HEK293T (cell line): ENCODE results near the gene CHCHD3.

ENCODE experiments used
- ELF4 ChIP-seq: fragments of 450-650 bp; IDR thresholded peaks from 2 replicates; pipeline ENCODE4 v1.6.1; 2017; ENCODE audit warnings: antibody characterized with exemption
- FOXA1 ChIP-seq: fragments of 450-650 bp; IDR thresholded peaks from 2 replicates; pipeline ENCODE4 v1.6.1; 2016; ENCODE audit warnings: mild to moderate bottlenecking
- FOXK2 ChIP-seq: fragments of 450-650 bp; IDR thresholded peaks from 2 replicates; pipeline ENCODE4 v1.6.1; 2016; ENCODE audit warnings: mild to moderate bottlenecking
- FOXM1 ChIP-seq: fragments of 450-650 bp; IDR thresholded peaks from 2 replicates; pipeline ENCODE4 v1.6.1; 2017; ENCODE audit warnings: mild to moderate bottlenecking, borderline replicate concordance
- L3MBTL2 ChIP-seq: fragments of 450-650 bp; conservative IDR thresholded peaks from 2 replicates; pipeline ENCODE4 v1.6.1; 2016; ENCODE audit warnings: mild to moderate bottlenecking
- SP1 ChIP-seq: fragments of 450-650 bp; IDR thresholded peaks from 2 replicates; pipeline ENCODE4 v1.6.1; 2017
- SUZ12 ChIP-seq: fragments of 450-650 bp; IDR thresholded peaks from 2 replicates; pipeline ENCODE4 v1.6.1; 2016; ENCODE audit warnings: mild to moderate bottlenecking
- TARDBP ChIP-seq: fragments of 450-650 bp; IDR thresholded peaks from 2 replicates; pipeline ENCODE4 v1.6.1; 2016
- ZNF384 ChIP-seq: fragments of 450-650 bp; IDR thresholded peaks from 2 replicates; pipeline ENCODE4 v1.6.1; 2016

DNA sequence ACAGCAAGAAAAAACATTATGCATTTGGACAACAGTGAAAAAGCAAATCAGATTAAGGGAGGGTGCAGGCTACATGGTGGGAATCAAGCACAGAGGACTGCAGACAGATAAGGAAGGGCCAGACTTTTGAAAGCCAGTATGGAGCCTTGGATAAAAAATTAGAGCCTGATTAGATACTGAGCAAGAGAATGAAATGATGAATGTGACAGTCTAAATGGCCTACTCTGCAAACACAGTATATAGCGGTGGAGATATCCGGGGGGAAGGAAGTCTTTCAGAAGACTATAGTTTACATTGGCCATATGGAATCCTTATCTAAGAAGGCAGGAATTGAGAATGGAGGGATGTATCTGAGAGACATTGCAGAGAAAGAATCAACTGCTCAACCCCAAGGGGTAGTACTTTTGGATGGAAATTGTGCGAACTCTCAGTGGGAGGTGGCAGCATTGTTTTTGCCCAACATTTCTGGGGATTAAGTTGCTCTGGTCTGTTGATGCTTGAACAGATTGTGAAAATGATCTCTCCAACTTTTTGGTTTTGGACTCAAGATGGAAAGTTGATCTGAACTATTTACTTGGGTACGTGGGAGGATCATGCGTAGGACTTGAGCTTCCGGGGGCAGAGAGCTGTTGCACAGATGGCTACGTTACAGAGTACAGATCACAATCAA, 39.4 kb upstream of the CHCHD3 start:
- TF ChIP-seq SUZ12 (no peak), L3MBTL2 (no peak), ZNF384 (no peak), ELF4 (no peak), FOXK2 (no peak), FOXM1 (no peak), FOXA1 (no peak), TARDBP (no peak), SP1 (no peak)
